Keratinocyte (primary cell): ENCODE measurements around the gene SIGLEC5. TPM values are rescaled to one million over a fixed set of nuclear protein-coding genes. Genes with fewer than 3 reads are reported as not detected.

Experiments used
- DNase-seq: peaks from one replicate; pipeline ENCODE4 v3.0.0-alpha.2; 2011; ENCODE audit warnings: low read depth, missing footprints, low spot score
- FAIRE-seq: peaks from 2 replicates; lab custom pipeline; 2011; peaks lifted over from hg19 to GRCh38; lab: Jason Lieb, UNC
- H2AFZ ChIP-seq: 2 replicates; pipeline ENCODE4 v1.6.0; 2012; ENCODE audit warnings: low read length, control low read depth, inconsistent platforms; ENCODE audit not compliant: control insufficient read depth
- H3K27ac ChIP-seq: 2 replicates; pipeline ENCODE4 v1.5.1; 2011; ENCODE audit warnings: low read length; ENCODE audit not compliant: control insufficient read depth, insufficient read depth
- H3K27me3 ChIP-seq: 3 replicates; pipeline ENCODE4 v1.6.0; 2011; ENCODE audit warnings: low read length; ENCODE audit not compliant: control insufficient read depth, insufficient read depth; ENCODE audit errors: extremely low read depth
- H3K36me3 ChIP-seq, 2 experiments: 2 replicates in 1 of 2; 3 replicates in 1 of 2; pipeline ENCODE4 v1.5.1; 2011; ENCODE audit warnings: low read length in 2 of 2, mild to moderate bottlenecking in 1 of 2; ENCODE audit not compliant: control insufficient read depth in 2 of 2, insufficient read depth in 2 of 2; ENCODE audit errors: extremely low read depth in 1 of 2
- H3K4me1 ChIP-seq: 3 replicates; pipeline ENCODE4 v1.5.1; 2011; ENCODE audit warnings: low read length; ENCODE audit not compliant: control insufficient read depth, insufficient read depth; ENCODE audit errors: extremely low read depth
- H3K4me2 ChIP-seq: 3 replicates; pipeline ENCODE4 v1.6.0; 2011; ENCODE audit warnings: low read depth, low read length; ENCODE audit not compliant: control insufficient read depth, insufficient read depth; ENCODE audit errors: extremely low read depth
- H3K4me3 ChIP-seq, 3 experiments: fragments of 200-600 bp in 1 of 3; sonication (generic) in 1 of 3; 2 replicates in 2 of 3; 3 replicates in 1 of 3; pipeline ENCODE4 v1.5.1; 2011 to 2016; ENCODE audit warnings: low read length in 3 of 3, mild to moderate bottlenecking in 3 of 3, control low read depth in 2 of 3, inconsistent platforms in 1 of 3, low read depth in 1 of 3, mixed read lengths in 1 of 3, mixed run types in 1 of 3, moderate library complexity in 1 of 3; ENCODE audit not compliant: control insufficient read depth in 2 of 3, insufficient read depth in 2 of 3; ENCODE audit errors: extremely low read depth in 1 of 3
- H3K79me2 ChIP-seq: 2 replicates; pipeline ENCODE4 v1.6.0; 2012; ENCODE audit warnings: low read length; ENCODE audit not compliant: control insufficient read depth, insufficient read depth
- H3K9ac ChIP-seq: 3 replicates; pipeline ENCODE4 v1.6.0; 2011; ENCODE audit warnings: low read length; ENCODE audit not compliant: control insufficient read depth, insufficient read depth; ENCODE audit errors: extremely low read depth
- H3K9me1 ChIP-seq: 3 replicates; pipeline ENCODE4 v1.6.0; 2011; ENCODE audit warnings: low read length; ENCODE audit not compliant: control insufficient read depth, insufficient read depth; ENCODE audit errors: extremely low read depth
- H3K9me3 ChIP-seq: 2 replicates; pipeline ENCODE4 v1.5.1; 2012; ENCODE audit warnings: low read depth, low read length; ENCODE audit not compliant: control insufficient read depth
- H4K20me1 ChIP-seq: 3 replicates; pipeline ENCODE4 v1.6.0; 2011; ENCODE audit warnings: low read length; ENCODE audit not compliant: control insufficient read depth, insufficient read depth; ENCODE audit errors: extremely low read depth
- CTCF ChIP-seq, 3 experiments: IDR thresholded peaks in 1 of 3; conservative IDR thresholded peaks in 1 of 3; optimal IDR thresholded peaks in 1 of 3; 2 replicates in 2 of 3; 3 replicates in 1 of 3; pipeline versions ENCODE3 to v1.5.1; 2011; ENCODE audit warnings: low read length in 3 of 3, mild to moderate bottlenecking in 3 of 3, moderate library complexity in 2 of 3, control low read depth in 1 of 3, inconsistent platforms in 1 of 3; ENCODE audit not compliant: insufficient read depth in 2 of 3; ENCODE audit errors: extremely low read depth in 1 of 3
- EZH2 ChIP-seq: IDR thresholded peaks from one replicate; pipeline ENCODE4 v1.6.1; 2012; ENCODE audit warnings: inconsistent platforms, mild to moderate bottlenecking, low read length, moderate library complexity
- dilution Hi-C: fragments of 300-500 bp; cut with MboI; formaldehyde crosslinking; loops from one replicate; pipeline ENCODE4 v1.7.0; 2020; ENCODE audit warnings: low sequenced_read_pairs; ENCODE audit not compliant: extremely low pct_ligation_motif_present
- polyA plus RNA-seq, 5 experiments: library from polyadenylated mRNA; depleted of rRNA in 3 of 5; stranded (reverse) in 3 of 5; stranded (forward) in 1 of 5; unstranded in 1 of 5; fragments of >200 nt; gene quantifications; 1 replicate in 1 of 5; 2 replicates in 3 of 5; 3 replicates in 1 of 5; pipeline versions ENCODE4 v1.2.1 to v1.2.3, GENCODE V29; 2011 to 2012; ENCODE audit warnings: missing spikeins in 2 of 5, low read depth in 1 of 5, low replicate concordance in 1 of 5

The SIGLEC5 gene
- polyA plus RNA-seq, 1 donor (not counting 4 experiments of a cell fraction or from before 2014, with no cell fraction given), result not detected

- TF ChIP-seq EZH2 (no peak), CTCF (optimal IDR thresholded peaks at IDR 0.05 in 1 of 3, IDR thresholded peaks at IDR 0.05 in 1 of 3, conservative IDR thresholded peaks at IDR 0.05 in 1 of 3; ENCODE audit: extremely low read depth in 1 of 3, insufficient read depth in 2 of 3, low read length in 3 of 3) (no peak)
- peaks cover 19% of the 10 kb centered on the region for H3K79me2 ChIP-seq
- FAIRE-seq (no peak), DNase-seq (no peak)
- no peaks in the 10 kb centered on the region for H4K20me1 ChIP-seq
- dilution Hi-C loops, result no loop called here
- peaks cover 10% of the 10 kb centered on the region for H3K4me1 ChIP-seq
- H3K9ac ChIP-seq, result no peak overlapping the region
- H3K4me2 ChIP-seq, result no peak overlapping the region
- H3K9me1 ChIP-seq, result no peaks in the 10 kb centered on the region
- H3K36me3 ChIP-seq, result peaks cover 0 to 6% of the 10 kb centered on the region in 2 experiments
- H3K27ac ChIP-seq, result no peak overlapping the region
- no peaks in the 10 kb centered on the region for H3K27me3 ChIP-seq
- no peaks in the 10 kb centered on the region for H3K9me3 ChIP-seq
- H2AFZ ChIP-seq, result no peak overlapping the region
- H3K4me3 ChIP-seq, result no peak overlapping the region
These were observed 61.7 kb downstream of the SIGLEC5 start for GRCh38 chr19:51568456-51568855.

- dilution Hi-C loops, result no loop called here
- Histone ChIP-seq H3K27ac (no peak overlapping the region), H3K4me2 (no peak overlapping the region), H3K36me3 (no peaks in the 10 kb centered on the region), H3K79me2 (peaks cover 14% of the 10 kb centered on the region), H2AFZ (no peak overlapping the region), H3K4me1 (peaks cover 10% of the 10 kb centered on the region), H3K27me3 (no peaks in the 10 kb centered on the region), H4K20me1 (no peaks in the 10 kb centered on the region), H3K9me1 (no peaks in the 10 kb centered on the region), H3K4me3 (no peak overlapping the region), H3K9me3 (no peaks in the 10 kb centered on the region), H3K9ac (no peak overlapping the region)
- FAIRE-seq, result no peak
- TF ChIP-seq CTCF (optimal IDR thresholded peaks at IDR 0.05 in 1 of 3, IDR thresholded peaks at IDR 0.05 in 1 of 3, conservative IDR thresholded peaks at IDR 0.05 in 1 of 3; ENCODE audit: extremely low read depth in 1 of 3, insufficient read depth in 2 of 3, low read length in 3 of 3) (no peak), EZH2 (no peak)
- DNase-seq, result no peak
These were observed 62.6 kb downstream of the SIGLEC5 start for GRCh38 chr19:51567583-51567982.
